Left ventricle myocardium superior (tissue), 1 donor: ENCODE data around the gene HOMER3. TPM values are rescaled to one million over a fixed set of nuclear protein-coding genes. Genes with fewer than 3 reads are reported as not detected.
"Not testable (repeated sequence)": the region's sequence is repeated elsewhere in the genome, so short reads cannot be mapped to it uniquely, and the experiment has no call there.

ENCODE experiments used
- ATAC-seq: fragments of 200-7000 bp; cut with Tn5 transposase; one replicate; pipeline ENCODE4 v1.9.1; 2020; ENCODE audit warnings: mild to moderate bottlenecking, moderate library complexity
- DNase-seq: peaks from one replicate; pipeline ENCODE4 v3.0.0-alpha.2; 2020
- intact Hi-C: fragments of 100-400 bp; cut with micrococcal nuclease; formaldehyde crosslinking; loops from one replicate; pipeline ENCODE4 v1.11.0; 2022
- total RNA-seq: library from RNA; stranded (reverse); fragmentation: NEBNext Ultra II Directional; extraction: Animal tissue kit (Norgen Biotek cat#: 25700); gene quantifications from one replicate; pipeline ENCODE4 v1.2.1, GENCODE V29; 2021
- donor health status: DM: no; HTN: yes; CAD: no; lungs with severe emphysema.

The HOMER3 gene
- total RNA-seq, 1 donor from 2014 or later, result 10.4 TPM

GRCh38 chr19:18906605-18907519 lies 34.2 kb downstream of the HOMER3 start:
- intact Hi-C loops, result no loop called here
- ATAC-seq, result no peak
- DNase-seq, result no peak

- ATAC-seq (no peak), DNase-seq (no peak)
- intact Hi-C loops, result no loop called here
Measured at GRCh38 chr19:18905513-18906236, 35.3 kb downstream of the HOMER3 start.

DNA sequence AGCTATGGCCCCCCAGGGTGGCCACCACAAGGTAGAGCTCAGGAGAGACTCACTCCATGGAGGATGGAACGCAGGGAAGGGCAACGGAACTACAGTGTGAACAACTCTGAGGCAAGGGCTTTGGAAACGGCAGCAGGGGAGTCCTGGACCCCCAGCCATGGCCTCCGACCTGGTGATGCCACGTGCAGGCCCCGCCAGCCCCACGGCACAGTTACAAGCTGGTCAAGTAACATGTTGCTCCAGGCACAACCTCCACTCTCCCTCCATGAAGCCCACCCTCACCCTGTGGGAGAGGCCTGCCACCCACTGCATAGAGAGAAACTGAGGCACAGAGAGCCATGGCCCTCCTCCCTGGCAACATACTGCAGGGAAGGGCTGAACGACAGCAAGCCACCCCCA lies 36.0 kb downstream of the HOMER3 start:
- no peak for ATAC-seq
- intact Hi-C loops, result no loop called here
- no peak for DNase-seq

DNA sequence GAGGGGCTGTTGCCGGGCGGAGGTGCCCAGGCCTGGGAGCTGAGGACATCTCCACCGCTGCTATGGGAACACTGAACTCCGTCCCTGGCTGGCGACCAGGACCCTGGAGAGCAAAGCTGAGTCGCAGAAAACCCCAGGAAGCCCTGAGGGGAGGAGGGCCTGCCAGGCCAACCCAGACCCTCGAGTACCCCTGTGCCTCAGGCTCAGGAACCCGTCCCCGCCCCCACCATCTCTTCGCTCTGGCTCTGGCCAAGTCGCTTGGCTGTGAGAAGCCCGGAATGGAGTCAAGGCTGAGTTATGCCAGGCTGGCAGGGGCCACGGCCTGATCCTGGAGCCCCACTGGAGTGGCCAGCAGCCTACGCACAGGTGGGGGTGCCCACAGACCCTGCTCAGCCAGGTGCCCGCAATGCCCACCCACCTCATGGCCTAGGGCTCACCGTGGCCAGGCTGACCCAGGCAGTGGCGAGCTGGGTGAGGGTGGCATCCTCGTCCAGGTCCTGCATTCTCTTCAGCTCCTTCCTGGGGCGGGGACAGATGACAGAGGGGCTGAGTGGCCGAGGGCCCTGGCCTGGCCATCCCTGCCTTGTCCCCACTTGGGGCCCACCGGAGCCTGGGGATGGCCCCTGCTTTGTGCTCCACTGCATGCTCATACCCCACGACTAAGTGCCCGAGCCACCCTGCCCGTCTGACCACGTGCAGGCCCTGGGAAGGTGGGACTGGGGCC lies 36.5 kb downstream of the HOMER3 start:
- DNase-seq (no peak), ATAC-seq (no peak)
- intact Hi-C loops, result no loop called here

DNA sequence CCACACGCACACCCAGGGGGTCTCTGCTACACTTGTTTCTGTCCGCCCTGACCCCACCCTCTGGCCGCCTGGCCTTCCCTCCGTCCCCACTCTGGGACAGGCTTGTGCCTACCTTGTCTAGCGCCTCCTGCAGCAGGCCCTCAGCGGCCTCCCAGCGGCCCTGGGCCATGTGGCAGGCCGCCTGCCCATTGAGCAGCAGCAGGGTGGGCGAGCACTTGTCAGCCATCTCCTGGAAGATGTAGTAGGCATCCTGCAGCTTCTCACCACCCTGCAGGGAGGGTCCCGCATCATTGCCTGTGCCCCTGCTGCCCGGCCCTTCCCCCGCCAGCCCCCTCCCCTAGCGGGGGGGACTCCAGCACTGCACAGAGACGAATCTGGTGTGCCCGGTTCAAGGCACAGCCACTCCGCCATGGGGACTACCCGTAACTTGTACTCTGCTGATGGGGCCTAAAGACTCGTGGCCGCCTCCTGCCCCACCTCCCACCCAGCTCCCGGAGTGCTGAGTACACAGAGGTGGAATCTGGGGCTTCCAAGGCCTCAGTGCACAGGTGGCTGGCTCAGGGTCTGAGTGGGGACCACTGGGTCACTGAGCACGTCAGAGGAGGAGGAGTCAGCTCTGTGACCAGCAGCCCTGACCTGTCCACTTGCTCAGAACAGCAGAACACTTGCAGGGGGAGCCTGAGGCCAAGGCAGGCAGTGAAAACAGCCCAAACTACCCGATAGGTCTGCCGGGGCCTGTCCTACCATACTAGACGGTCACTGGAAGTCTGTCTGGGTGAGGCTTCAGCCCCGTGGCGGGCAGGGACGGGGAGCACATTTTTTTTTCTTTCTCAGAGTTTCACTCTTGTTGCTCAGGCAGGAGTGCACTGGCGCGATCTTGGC lies 37.6 kb downstream of the HOMER3 start:
- DNase-seq (no peak), ATAC-seq (no peak)
- intact Hi-C loops, result no loop called here

- DNase-seq, intact Hi-C loops, ATAC-seq: not testable (repeated sequence)
Measured at GRCh38 chr19:18902519-18902918, 38.5 kb downstream of the HOMER3 start.

GRCh38 chr19:18901491-18901890 lies 39.5 kb downstream of the HOMER3 start:
- ATAC-seq (no peak), DNase-seq (no peak)
- intact Hi-C loops, result no loop called here

GRCh38 chr19:18900700-18901481 lies 40.1 kb downstream of the HOMER3 start:
- ATAC-seq (no peak), DNase-seq (no peak)
- intact Hi-C loops, result no loop called here

DNA sequence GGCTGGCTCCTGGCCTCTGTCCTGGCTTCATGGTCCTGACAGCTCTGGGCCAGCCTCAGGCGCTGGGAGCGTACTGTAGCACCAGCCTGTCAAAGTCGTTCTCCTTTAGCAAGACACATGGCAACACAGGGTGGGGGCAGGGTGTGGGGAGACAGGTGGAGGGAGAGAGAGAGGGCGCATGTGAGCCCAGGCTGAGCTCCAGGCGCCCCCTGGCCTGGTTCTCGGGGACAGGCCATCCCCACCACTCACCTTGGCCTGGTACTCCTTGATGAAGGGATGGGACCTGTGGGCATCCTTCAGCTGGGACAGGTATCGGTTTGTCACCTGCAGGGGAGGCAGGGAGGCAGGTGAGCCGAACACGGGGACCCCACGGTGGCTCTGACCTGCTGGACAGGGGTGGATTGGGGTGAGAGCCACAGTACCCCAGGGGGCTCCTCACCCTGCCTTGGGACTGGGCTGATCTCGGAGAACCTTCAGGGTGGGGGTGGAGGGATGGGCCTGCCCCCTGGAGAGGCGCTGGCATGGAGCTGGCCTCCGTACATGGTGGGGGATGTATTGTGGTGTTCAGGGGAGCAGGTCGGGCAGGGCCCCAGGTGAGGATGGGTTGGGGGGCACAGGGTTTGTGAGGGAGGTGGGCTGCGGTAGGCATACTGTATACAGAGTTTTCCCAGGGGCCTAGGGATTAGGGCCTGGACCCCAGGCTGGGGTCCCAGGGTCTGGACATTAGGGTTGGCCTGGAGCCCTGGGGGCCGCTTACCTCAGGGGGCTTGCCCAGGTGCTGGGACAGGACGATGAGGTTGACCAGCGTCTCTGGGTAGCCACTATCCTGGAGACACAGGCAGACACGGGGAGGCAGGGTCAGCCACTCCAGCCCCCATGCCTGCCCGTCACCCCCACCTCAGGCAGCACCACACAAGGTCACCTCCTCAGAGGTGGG lies 41.1 kb downstream of the HOMER3 start:
- ATAC-seq (no peak), DNase-seq (no peak)
- intact Hi-C loops, result no loop called here

DNA sequence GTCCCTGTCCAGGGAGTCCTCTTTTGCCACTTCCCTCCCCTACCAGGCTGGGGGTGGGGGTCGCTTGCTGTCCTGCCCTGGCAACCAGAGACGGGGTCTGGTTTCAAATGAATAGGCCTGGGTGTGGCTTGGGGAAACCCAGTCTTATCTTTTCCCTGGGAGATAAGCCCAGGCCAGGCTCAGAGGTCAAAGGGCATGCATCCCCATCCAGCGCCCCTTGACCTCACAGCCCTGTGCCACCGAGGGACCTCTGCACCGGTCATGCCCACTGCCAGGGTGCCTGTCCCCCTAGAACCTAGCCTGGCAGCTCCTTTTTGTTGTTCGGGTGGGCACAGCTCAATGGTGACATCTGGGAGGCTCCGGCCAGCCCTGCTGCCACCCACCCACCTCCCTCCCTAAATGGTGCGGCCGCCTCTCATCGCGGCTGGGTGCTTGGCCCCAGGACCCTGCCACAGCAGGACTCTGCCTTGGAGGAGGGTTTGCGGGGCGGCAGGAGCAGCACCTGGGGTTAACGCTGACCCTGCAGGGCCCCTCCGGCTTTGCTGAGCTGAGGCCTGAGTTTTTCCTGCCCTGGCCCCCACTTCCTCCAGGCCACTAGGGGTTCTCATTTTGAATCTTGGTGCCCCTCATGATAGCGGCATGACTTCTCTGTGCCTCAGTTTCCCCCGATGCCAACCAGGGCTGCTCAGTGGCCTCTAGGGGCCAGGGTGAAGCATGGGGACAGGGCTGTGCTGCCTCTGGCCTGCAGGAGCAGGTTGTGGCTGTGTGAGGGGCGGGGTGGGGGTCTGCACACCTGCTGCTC lies 42.2 kb downstream of the HOMER3 start:
- ATAC-seq (no peak), DNase-seq (no peak)
- intact Hi-C loops, result no loop called here

DNA sequence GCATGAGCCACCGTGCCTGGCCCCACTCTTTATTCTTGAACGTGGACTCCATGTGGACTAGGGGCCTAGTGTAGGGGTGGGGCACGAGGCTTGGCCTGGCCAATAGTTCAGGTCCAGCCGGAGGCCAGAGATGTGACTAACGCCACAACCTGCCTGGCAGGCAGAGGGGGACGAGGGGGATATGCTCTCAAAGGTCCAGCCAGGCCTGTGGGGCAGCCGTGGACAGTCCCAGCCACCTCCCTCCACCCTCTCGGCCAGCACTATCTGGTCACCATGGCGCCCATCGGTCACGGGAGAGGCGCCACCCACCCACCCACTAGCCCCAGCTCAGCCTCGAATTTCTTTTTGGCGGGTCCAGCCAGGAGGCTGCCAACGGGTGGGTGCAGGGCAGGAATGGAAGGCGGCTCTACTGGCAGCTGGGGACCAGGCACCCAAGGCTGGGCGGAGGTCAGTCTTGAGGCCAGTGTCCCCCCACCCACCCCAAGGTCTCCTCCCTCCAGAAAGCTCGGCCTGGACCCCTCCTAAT lies 42.9 kb downstream of the HOMER3 start:
- no peak for ATAC-seq
- no peak for DNase-seq
- intact Hi-C loops, result no loop called here

DNA sequence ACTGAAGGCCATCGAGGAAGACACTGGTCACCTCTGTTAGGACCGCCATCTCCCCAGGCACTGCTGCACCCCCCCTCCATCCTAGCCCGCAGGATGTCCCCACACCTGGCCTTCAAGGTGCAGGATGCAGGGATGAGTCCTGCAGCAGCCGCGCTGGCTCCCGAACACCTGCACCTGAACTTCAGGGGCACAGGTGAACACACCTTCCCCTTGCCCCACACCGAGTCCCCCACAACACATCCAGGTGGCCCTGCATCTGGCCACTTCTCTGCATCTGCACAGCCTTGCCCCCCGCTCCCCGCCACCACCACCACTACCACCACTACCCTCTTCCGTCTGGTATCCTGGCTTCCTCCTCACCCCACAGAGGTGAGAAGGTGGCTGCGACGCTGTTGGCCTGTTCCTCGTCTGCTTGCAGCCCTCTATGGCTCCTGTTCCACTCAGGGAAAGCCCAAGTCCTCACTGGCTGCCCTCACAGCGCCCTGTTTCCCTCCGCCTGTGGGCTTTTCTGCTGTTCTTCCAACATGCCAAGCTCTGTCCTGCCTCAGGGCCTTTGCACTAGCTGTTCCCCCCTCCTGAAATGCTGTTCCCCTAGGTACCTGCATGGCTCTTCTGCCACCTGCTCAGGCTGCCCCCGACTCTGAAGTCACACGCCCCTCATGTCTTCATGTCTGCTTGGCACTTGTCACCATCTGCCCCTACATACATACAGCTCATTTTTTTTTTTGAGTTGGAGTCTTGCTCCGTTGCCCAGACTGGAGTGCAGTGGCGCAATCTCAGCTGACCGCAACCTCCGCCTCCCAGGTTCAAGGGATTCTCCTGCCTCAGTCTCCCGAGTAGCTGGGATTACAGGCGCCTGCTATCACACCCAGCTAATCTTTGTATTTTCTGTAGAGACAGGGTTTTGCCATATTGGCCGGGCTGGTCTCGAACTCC lies 43.7 kb downstream of the HOMER3 start:
- ATAC-seq, result no peak
- no peak for DNase-seq
- intact Hi-C loops, result no loop called here

DNA sequence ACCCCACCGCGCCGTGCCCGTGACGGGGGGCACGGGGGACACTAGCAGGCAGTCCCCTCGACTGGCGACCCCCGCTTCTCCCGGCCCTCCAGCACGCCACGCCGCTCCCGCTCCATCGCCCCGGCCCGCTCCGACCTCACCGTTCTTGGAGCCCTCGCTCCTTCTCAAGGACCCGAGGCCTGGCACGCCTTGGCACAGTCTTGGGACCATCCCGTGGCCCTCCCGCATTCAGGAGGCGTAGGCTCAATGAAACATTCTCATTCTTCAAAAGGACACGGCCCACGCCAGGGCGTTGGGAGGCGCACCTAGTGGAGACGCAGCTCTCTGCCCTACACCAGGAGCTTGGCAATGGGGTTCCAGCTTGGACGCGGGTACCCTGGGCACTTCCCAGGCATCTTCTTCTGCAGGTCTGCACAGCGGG lies 44.6 kb downstream of the HOMER3 start:
- DNase-seq (no peak), ATAC-seq (no peak)
- intact Hi-C loops, result no loop called here

DNA sequence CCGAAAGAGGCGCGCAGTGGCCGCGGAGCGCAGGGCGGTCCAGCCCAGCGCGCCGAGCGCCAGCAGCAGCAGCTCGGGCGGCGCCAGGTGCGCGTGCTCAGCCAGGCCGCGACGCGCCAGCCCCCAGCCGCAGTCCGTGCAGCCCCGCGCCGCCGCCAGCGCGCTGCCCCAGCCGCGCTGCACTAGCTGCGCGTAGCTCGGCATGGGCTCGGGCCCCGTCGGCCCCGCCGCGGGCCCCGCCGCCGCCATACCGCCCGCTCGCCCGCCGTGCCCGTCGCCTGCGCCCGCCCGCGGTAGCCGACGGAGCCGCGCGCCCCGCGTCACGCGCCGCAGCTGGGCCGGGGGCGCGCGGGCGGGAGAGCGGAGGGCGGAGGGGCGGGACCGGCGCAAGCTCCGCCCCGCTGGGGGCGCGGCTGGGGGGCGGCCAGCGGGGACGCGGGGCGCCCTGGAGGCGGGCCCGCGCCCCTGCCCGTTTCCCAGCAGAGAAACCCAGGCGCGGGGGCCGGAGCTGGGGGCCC lies 45.1 kb downstream of the HOMER3 start, which contains the start of gene CERS1:
Gene CERS1, minus strand, starts transcription at position 335 of the 518 bp plus-strand sequence. Its CDS starts 86 bp downstream, at position 249.
- ATAC-seq, result peak; percentile 20
- intact Hi-C loops, result no loop called here
- no peak for DNase-seq
